T-helper 2 cell treated with Interferon-gamma antibody and Interleukin-4, amounts not matched to agents 5 μg/mL and 100 μg/mL, for 36 hours (primary cell): ENCODE measurements around the gene ERLIN1.

ENCODE experiments used
- DNase-seq: peaks from one replicate; pipeline ENCODE4 v3.0.0; 2021; ENCODE audit warnings: low spot score
- H3K27ac Mint-ChIP-seq: one replicate; pipeline ENCODE4 v1.8.0; 2021; ENCODE audit warnings: mild to moderate bottlenecking, mixed read lengths
- H3K27me3 Mint-ChIP-seq: one replicate; pipeline ENCODE4 v1.8.0; 2021; ENCODE audit warnings: low read depth, mixed read lengths
- H3K36me3 Mint-ChIP-seq: one replicate; pipeline ENCODE4 v1.8.0; 2021; ENCODE audit warnings: low read depth, mixed read lengths
- H3K4me1 Mint-ChIP-seq: one replicate; pipeline ENCODE4 v1.8.0; 2021; ENCODE audit warnings: low read depth, mixed read lengths
- H3K4me3 Mint-ChIP-seq: one replicate; pipeline ENCODE4 v1.8.0; 2022; ENCODE audit warnings: mild to moderate bottlenecking, moderate library complexity, mixed read lengths
- H3K9me3 Mint-ChIP-seq: one replicate; pipeline ENCODE4 v1.8.0; 2021; ENCODE audit warnings: mixed read lengths

The ERLIN1 gene

DNA sequence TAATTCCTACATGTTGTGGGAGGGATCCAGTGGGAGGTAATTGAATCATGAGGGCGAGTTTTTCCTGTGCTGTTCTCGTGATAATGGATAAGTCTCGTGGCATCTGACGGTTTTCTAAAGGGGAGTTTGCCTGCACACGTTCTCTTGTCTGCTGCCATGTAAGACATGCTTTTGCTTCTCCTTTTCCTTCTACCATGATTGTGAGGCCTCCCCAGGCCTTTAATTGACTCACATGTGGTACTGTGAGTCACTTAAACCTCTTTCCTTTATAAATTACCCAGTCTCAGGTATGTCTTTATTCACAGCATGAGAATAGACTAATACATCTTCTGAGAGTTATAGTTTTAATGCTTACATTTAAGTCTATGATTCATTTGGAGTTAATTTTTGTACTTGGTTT, 81.5 kb downstream of the ERLIN1 start:
- no peaks in the 10 kb centered on the region for H3K36me3 Mint-ChIP-seq
- H3K27me3 Mint-ChIP-seq = peaks cover 31% of the 10 kb centered on the region

DNA sequence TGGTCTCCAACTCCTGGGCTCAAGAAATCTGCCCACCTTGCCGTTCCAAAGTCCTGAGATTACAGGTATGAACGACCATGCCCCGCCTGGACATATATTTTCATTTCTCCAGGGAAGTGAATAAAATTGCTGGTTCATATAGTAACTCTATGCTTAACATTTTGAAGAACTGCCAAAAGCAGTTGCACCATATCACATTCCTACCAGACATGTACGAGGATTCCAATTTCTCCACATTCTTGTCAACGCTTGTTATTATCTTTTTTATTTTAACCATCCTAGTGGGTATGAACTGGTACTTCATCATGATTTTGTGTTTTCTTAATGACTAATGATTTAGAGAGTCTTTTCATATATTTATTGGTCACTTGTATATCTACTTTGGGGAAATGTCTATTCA, 82.2 kb downstream of the ERLIN1 start:
- no peaks in the 10 kb centered on the region for H3K4me1 Mint-ChIP-seq

More for the DNA sequence above, 81.5 kb downstream of the ERLIN1 start:
- Mint-ChIP-seq H3K4me1 (no peaks in the 10 kb centered on the region), H3K4me3 (no peak overlapping the region), H3K27ac (no peak overlapping the region), H3K9me3 (no peaks in the 10 kb centered on the region)
- no peak for DNase-seq

DNA sequence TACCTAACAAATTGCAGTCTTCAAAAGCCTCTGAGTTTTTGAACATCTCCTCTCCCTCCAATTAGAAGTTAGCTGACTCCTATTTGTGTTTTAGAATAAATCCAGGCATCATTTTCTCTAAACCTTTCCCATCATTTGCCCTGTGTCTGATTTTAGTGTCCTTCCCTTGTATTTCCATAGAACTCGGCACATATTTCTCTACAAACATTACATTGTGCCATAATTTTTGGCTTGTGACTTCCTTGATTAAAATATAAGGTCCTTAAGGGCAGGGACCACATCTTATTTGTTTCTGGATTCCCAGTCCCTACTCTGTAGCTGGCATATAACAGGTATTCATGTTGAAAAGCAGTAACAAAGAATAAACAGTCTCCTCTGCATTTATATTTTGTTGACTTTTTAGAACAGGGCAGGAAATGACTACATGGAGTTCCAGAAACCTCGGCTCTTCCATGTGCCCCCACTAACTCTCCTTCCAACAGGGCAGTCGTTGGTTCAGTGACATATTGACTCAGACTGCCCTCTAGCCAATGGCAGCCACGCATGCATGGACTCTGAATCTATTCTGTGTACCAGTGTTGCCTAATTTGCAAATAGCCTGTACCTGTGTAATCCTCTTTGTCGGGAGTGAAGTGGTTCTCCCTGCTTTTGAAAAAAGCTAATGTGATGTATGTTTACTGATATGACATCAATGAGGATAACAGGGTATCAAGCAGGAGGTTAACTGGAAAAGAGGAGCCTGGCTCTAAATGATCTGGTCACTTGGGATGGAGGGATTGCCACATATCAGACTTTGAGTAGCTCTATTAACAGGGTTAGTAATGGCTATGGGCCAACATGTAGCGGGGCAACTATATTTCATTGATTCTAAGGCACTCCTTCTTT, 84.4 kb downstream of the ERLIN1 start:
- Mint-ChIP-seq H3K4me3 (no peak overlapping the region), H3K9me3 (no peaks in the 10 kb centered on the region), H3K27ac (no peak overlapping the region), H3K27me3 (peaks cover 29% of the 10 kb centered on the region), H3K4me1 (no peaks in the 10 kb centered on the region), H3K36me3 (no peaks in the 10 kb centered on the region)
- no peak for DNase-seq

More for the DNA sequence above, 82.2 kb downstream of the ERLIN1 start:
- DNase-seq = no peak
- Mint-ChIP-seq H3K27me3 (peaks cover 31% of the 10 kb centered on the region), H3K36me3 (no peaks in the 10 kb centered on the region), H3K4me3 (no peak overlapping the region), H3K27ac (no peak overlapping the region), H3K9me3 (no peaks in the 10 kb centered on the region)

DNA sequence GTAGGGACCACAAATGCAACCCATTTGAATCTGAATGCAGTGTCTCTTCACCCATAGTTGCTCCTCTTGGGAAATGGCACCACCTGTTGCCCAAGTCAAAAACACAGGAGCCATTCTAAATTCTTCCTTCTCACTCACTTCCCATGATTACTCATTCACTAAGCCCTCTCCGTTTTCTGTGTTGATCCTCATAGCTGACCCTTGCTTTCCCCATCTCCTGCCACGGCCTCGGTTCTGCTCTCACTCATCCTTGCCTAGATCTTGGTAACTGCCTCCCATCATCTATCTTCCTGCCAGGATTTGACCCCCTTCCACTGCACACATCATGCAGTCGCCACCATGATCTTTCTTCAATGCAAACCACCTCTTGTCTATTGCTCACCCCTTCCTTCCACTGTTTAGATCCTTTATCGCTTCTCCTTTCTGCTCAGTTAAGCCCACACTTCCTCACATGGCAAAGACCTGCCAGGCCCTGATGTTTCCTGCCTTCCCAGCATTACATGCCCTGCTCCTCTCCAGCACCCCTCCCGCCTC, 85.1 kb downstream of the ERLIN1 start:
- no peak for DNase-seq
- Mint-ChIP-seq H3K27me3 (peaks cover 29% of the 10 kb centered on the region), H3K4me1 (no peaks in the 10 kb centered on the region), H3K9me3 (no peaks in the 10 kb centered on the region), H3K27ac (no peak overlapping the region), H3K4me3 (no peak overlapping the region), H3K36me3 (no peaks in the 10 kb centered on the region)
